ENCODE results near the gene ALB.

DNA sequence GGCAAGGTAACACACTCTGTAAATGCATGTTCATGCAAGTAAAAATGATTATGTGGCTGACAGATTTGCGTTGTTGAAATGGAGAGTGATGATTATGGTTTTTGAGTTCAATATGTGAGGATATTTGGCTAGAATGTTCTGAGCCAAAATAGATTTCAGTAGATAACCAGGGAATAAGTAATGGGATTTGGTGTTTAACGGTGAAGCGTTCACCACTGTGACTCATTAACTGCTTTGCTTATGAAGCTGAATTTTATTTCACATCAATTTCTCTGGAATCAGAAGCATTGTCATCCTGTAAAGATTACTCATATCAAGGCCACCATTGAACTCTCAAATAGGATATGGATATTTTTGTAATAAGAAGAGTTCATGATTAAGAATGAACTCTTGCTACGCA lies 43.6 kb downstream of the ALB start:
- no peak for TF ChIP-seq HDGF (IDR thresholded peaks at IDR 0.05; ENCODE audit: borderline replicate concordance)
- no peak for TF ChIP-seq SP1 (IDR thresholded peaks at IDR 0.05)
- TF ChIP-seq FOXM1 (IDR thresholded peaks at IDR 0.05; ENCODE audit: borderline replicate concordance), result no peak
- no peak for TF ChIP-seq SUZ12 (IDR thresholded peaks at IDR 0.05)
- TF ChIP-seq FOXK2 (IDR thresholded peaks at IDR 0.05), result no peak
- no peak for TF ChIP-seq ZNF384 (IDR thresholded peaks at IDR 0.05)
- TF ChIP-seq TARDBP (IDR thresholded peaks at IDR 0.05), result no peak
- TF ChIP-seq, protein P1, sequence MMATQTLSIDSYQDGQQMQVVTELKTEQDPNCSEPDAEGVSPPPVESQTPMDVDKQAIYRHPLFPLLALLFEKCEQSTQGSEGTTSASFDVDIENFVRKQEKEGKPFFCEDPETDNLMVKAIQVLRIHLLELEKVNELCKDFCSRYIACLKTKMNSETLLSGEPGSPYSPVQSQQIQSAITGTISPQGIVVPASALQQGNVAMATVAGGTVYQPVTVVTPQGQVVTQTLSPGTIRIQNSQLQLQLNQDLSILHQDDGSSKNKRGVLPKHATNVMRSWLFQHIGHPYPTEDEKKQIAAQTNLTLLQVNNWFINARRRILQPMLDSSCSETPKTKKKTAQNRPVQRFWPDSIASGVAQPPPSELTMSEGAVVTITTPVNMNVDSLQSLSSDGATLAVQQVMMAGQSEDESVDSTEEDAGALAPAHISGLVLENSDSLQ (IDR thresholded peaks at IDR 0.05), result no peak
- TF ChIP-seq BHLHE40 (IDR thresholded peaks at IDR 0.05; ENCODE audit: borderline replicate concordance), result no peak
- TF ChIP-seq L3MBTL2 (conservative IDR thresholded peaks at IDR 0.05), result no peak
- TF ChIP-seq NFRKB (IDR thresholded peaks at IDR 0.05), result no peak
- no peak for TF ChIP-seq ARNT (IDR thresholded peaks at IDR 0.05)
- no peak for TF ChIP-seq FOXA1 (IDR thresholded peaks at IDR 0.05)
- no peak for TF ChIP-seq LEF1 (IDR thresholded peaks at IDR 0.05; ENCODE audit: borderline replicate concordance)
